Adrenal gland (tissue), 12 donors: ENCODE data around the gene PPM1B. TPM values are rescaled to one million over a fixed set of nuclear protein-coding genes. Genes with fewer than 3 reads are reported as not detected.

Experiments
- DNase-seq, 7 donors: peaks; one replicate each; pipeline ENCODE4 v3.0.0-alpha.2; 2019 to 2020
- H3K27ac ChIP-seq, 5 donors: fragments of 200-600 bp; sonication (generic) in 4 of 5; 1 replicate in 3 of 5; 2 replicates in 2 of 5; pipeline versions ENCODE4 v1.5.1 to v1.8.0; 2016 to 2020; ENCODE audit warnings: mild to moderate bottlenecking in 1 of 5
- H3K27me3 ChIP-seq: fragments of 200-600 bp; 2 replicates; pipeline ENCODE4 v1.8.0; 2021
- H3K36me3 ChIP-seq, 2 donors: fragments of 200-600 bp; replicated peaks in 1 of 2; 1 replicate in 1 of 2; 2 replicates in 1 of 2; pipeline versions ENCODE4 v1.5.1 to v1.8.0; 2018 to 2022
- H3K4me1 ChIP-seq, 2 donors: fragments of 200-600 bp; replicated peaks in 1 of 2; 1 replicate in 1 of 2; 2 replicates in 1 of 2; pipeline versions ENCODE4 v1.5.1 to v1.8.0; 2018 to 2021
- H3K4me3 ChIP-seq, 4 donors: fragments of 200-600 bp; sonication (generic) in 3 of 4; one replicate each; pipeline ENCODE4 v1.5.1; 2016 to 2018
- H3K9me3 ChIP-seq, 3 donors: fragments of 200-600 bp; sonication (generic) in 1 of 3; replicated peaks in 1 of 3; 1 replicate in 2 of 3; 2 replicates in 1 of 3; pipeline versions ENCODE4 v1.5.1 to v1.8.0; 2016 to 2021
- POLR2A ChIP-seq, 2 donors: fragments of 450-650 bp; IDR thresholded peaks; one replicate each; pipeline ENCODE4 v1.6.1; 2017; ENCODE audit warnings: antibody characterized with exemption in 2 of 2, mild to moderate bottlenecking in 2 of 2, moderate library complexity in 1 of 2
- WGBS, 4 donors: extraction: QIAGEN DNeasy Blood & Tissue Kit in 2 of 4; methylation state at CpG; one replicate each; pipeline versions ENCODE4 v1.1.5 to v1.1.7; 2013 to 2017; 5-methylcytosine and 5-hydroxymethylcytosine counted together
- intact Hi-C, 2 donors: fragments of 100-400 bp; cut with DNase I; formaldehyde crosslinking; loops; one replicate each; pipeline versions ENCODE4 v1.14.1 to v1.15.0; 2022 to 2023
- polyA plus RNA-seq, 3 donors: library from polyadenylated mRNA; stranded (reverse); fragments of 200-250 nt in 2 of 3; fragments of 350-450 nt in 1 of 3; fragmentation: Illumina TruSeq in 1 of 3; extraction: RNeasy Lipid Tissue Mini Kit (QIAGEN cat#74804) in 1 of 3; gene quantifications; one replicate each; pipeline ENCODE4 v1.2.3, GENCODE V29; 2013 to 2014
- total RNA-seq, 9 donors: library from RNA; depleted of rRNA in 4 of 9; stranded (reverse); fragments of >200 nt in 4 of 9; fragments of 120-200 nt in 1 of 9; fragmentation: NEBNext Ultra II Directional in 1 of 9; extraction: Animal tissue kit (Norgen Biotek cat#: 25700) in 1 of 9; gene quantifications; one replicate each; pipeline versions ENCODE4 v1.1.0 to v1.2.4, GENCODE V29; 2013 to 2023
- TF ChIP-seq, protein P1 (sequence below), 6 experiments: fragments of 450-650 bp in 4 of 6; fragments of 200-600 bp in 2 of 6; sonication (generic) in 1 of 6; IDR thresholded peaks; 1 replicate in 5 of 6; 2 replicates in 1 of 6; pipeline versions ENCODE4 v1.5.1 to v1.8.0; 2016 to 2021; ENCODE audit warnings: antibody characterized with exemption in 6 of 6, mild to moderate bottlenecking in 2 of 6, moderate library complexity in 1 of 6
- donor health status: healthy with polysubstance abuse.
- donor health status: Bipolar disorder and iron deficiency.
- donor health status: DM: yes; HTN: yes; CAD: no.
- donor health status: DM: no; HTN: no; CAD: no.
- donor health status: DM: no; HTN: no; CAD: no.
- donor health status: DM: yes; HTN: yes; CAD: no.

Gene PPM1B
- total and polyA plus RNA-seq, 12 donors, result 12.2 to 44.9 (median 32.6) TPM

DNA sequence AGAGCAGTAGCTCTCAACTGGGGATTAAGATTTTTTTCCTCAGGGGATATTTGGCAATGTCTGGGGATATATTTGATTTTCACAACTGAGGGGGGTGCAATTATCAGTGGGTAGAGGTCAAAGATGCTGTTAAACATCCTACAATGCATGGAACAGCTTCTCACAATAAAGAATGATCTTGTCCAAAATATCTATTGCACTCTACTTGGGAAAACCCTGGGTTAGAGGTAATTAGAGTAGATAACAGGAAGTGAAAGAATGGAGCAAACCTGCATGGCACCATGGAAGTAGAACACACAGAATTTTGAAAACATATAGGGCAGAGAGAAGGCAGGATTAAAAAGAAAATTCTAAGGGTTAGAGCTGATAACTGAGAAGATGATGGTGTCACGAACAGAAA is 26.4 kb upstream of the PPM1B start:
- no peaks in the 10 kb centered on the region for H3K27me3 ChIP-seq
- intact Hi-C loops, result no loop called here
- DNase-seq, result no peak
- H3K9me3 ChIP-seq, result no peaks in the 10 kb centered on the region
- no peak overlapping the region for H3K27ac ChIP-seq
- TF ChIP-seq POLR2A (IDR thresholded peaks at IDR 0.05), result no peak
- TF ChIP-seq, protein P1, sequence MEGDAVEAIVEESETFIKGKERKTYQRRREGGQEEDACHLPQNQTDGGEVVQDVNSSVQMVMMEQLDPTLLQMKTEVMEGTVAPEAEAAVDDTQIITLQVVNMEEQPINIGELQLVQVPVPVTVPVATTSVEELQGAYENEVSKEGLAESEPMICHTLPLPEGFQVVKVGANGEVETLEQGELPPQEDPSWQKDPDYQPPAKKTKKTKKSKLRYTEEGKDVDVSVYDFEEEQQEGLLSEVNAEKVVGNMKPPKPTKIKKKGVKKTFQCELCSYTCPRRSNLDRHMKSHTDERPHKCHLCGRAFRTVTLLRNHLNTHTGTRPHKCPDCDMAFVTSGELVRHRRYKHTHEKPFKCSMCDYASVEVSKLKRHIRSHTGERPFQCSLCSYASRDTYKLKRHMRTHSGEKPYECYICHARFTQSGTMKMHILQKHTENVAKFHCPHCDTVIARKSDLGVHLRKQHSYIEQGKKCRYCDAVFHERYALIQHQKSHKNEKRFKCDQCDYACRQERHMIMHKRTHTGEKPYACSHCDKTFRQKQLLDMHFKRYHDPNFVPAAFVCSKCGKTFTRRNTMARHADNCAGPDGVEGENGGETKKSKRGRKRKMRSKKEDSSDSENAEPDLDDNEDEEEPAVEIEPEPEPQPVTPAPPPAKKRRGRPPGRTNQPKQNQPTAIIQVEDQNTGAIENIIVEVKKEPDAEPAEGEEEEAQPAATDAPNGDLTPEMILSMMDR (IDR thresholded peaks at IDR 0.05), result no peak
- no peak overlapping the region for H3K4me3 ChIP-seq
- WGBS, 4 donors, result 83 to 85% (median 85%) methylated on average over 1 of the region's 1 CpG
- H3K36me3 ChIP-seq, result no peaks in the 10 kb centered on the region
- H3K4me1 ChIP-seq, result no peaks in the 10 kb centered on the region

DNA sequence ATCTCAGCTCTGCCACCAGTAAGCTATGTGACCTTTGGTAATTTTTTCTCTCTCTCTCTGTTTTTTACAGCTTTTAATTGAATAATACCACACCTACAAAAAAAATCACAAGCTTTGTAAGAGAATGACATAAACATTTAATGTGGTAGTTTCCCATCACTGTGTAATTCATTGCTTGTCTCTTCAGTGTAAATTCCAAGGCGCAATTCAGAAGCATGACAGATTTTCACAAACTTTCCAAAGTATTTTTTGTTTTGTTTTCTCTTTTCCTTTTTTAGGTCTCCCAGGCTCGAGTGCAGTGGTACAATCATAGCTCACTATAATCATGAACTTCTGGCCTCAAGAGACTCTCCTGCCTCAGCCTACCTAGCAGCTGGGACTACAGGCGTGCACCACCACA is 25.0 kb upstream of the PPM1B start:
- TF ChIP-seq, protein P1 (IDR thresholded peaks at IDR 0.05), result no peak
- TF ChIP-seq POLR2A (IDR thresholded peaks at IDR 0.05), result no peak
- Histone ChIP-seq H3K36me3 (no peaks in the 10 kb centered on the region), H3K4me3 (no peak overlapping the region), H3K27me3 (no peaks in the 10 kb centered on the region), H3K27ac (no peak overlapping the region), H3K4me1 (no peaks in the 10 kb centered on the region), H3K9me3 (no peaks in the 10 kb centered on the region)
- 69 to 76% (median 71%) methylated on average over 3 of the region's 3 CpGs for WGBS, 4 donors
- intact Hi-C loops, result no loop called here
- no peak for DNase-seq

DNA sequence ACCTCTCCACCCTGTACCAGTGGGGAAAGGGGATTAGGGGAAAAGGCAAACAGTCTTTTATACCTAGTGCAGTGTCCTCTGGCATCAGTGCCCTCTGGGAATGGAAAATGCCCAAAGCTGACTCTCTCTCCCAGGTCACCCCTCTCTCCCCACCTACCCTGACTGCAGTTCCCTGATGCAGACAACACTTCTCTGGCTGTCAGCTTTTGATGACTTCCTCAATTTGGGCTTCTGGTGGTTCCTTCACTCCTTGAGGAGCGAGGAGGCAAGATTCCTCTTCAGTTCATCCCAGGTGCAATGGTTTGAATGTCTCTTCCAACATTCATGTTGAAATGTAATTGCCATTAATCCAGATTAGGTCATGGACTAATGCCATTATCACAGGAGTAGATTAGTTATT is 19.7 kb upstream of the PPM1B start:
- 47 to 65% (median 56%) methylated on average over 1 of the region's 1 CpG for WGBS, 4 donors
- Histone ChIP-seq H3K9me3 (no peaks in the 10 kb centered on the region), H3K27ac (no peak overlapping the region), H3K27me3 (no peaks in the 10 kb centered on the region), H3K4me1 (no peaks in the 10 kb centered on the region), H3K36me3 (no peaks in the 10 kb centered on the region), H3K4me3 (no peak overlapping the region)
- intact Hi-C loops, result no loop called here
- DNase-seq, result no peak
- TF ChIP-seq, protein P1 (IDR thresholded peaks at IDR 0.05), result no peak
- TF ChIP-seq POLR2A (IDR thresholded peaks at IDR 0.05), result no peak

DNA sequence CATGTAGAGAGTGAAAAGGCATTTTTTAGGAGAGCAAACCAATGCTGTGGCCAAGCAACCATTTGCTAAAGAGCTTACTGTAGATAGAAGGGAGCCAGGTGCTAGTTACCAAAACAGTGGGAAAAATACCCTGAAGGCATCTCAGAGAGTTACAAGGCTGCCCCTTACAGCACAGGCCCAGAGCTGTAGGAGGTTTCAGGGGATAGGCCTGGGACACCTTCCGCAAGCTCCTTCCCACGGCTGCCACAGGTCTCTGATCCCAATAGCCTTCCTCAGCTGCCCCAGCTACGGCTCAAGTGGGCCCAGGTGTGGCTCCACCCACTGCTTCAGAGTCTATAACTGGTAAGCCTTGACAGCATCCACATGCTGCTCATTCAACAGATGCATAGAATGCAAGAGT is 18.2 kb upstream of the PPM1B start:
- no peak overlapping the region for H3K4me3 ChIP-seq
- H3K9me3 ChIP-seq, result no peaks in the 10 kb centered on the region
- WGBS, 4 donors, result 89 to 95% (median 90%) methylated on average over 3 of the region's 3 CpGs
- intact Hi-C loops, result no loop called here
- TF ChIP-seq, protein P1 (IDR thresholded peaks at IDR 0.05), result no peak
- TF ChIP-seq POLR2A (IDR thresholded peaks at IDR 0.05), result no peak
- H3K27me3 ChIP-seq, result no peaks in the 10 kb centered on the region
- H3K36me3 ChIP-seq, result no peaks in the 10 kb centered on the region
- no peak overlapping the region for H3K27ac ChIP-seq
- no peaks in the 10 kb centered on the region for H3K4me1 ChIP-seq
- DNase-seq, result no peak
